Measurements from ENCODE around the gene IL1R1. TPM values are rescaled to one million over a fixed set of nuclear protein-coding genes. Genes with fewer than 3 reads are reported as not detected.
"Not testable (repeated sequence)": the region's sequence is repeated elsewhere in the genome, so short reads cannot be mapped to it uniquely, and the experiment has no call there.

The IL1R1 gene
- polyA plus RNA-seq, 1 donor from 2014 or later: not detected

DNA sequence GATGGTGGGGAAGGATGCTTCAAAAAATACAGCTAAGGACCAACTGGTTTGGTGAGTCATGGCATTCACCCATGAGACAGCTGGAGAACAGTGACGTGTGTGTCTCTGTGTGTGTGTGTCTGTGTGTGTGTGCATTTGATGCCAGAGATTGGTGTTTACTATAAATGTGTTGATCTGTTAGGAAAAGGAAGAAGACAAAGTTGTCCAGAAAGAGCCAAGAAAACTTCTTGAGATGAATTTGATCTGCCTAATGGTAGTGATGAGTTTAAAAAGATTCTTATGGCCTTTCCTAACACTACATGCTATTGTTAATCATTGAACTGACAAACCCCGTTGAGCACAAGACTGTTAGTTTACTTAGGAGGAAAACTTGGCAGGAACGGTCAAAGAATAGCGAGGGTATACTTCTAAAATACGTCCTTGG is 36.4 kb upstream of the IL1R1 start:
- H4K20me1 ChIP-seq (ENCODE audit: insufficient read depth): no peaks in the 10 kb centered on the region
- H3K4me3 ChIP-seq (ENCODE audit: low read length): no peak overlapping the region
- no peaks in the 10 kb centered on the region for H3F3A ChIP-seq (ENCODE audit: insufficient read depth, low read length, poor library complexity, severe bottlenecking)
- H3K4me2 ChIP-seq (ENCODE audit: low read length): no peak overlapping the region
- no peaks in the 10 kb centered on the region for H3K9me2 ChIP-seq (ENCODE audit: insufficient read depth, low read length)
- H3K79me2 ChIP-seq (replicated peaks; ENCODE audit: insufficient read depth, low read length): no peaks in the 10 kb centered on the region
- H3K9me3 ChIP-seq (ENCODE audit: low read length): no peaks in the 10 kb centered on the region
- no peaks in the 10 kb centered on the region for H3K36me3 ChIP-seq (ENCODE audit: insufficient read depth, low read length)
- H3K27me3 ChIP-seq (ENCODE audit: insufficient read depth, low read depth, low read length): no peaks in the 10 kb centered on the region
- TF ChIP-seq EP300 (conservative IDR thresholded peaks at IDR 0.05; ENCODE audit: poor library complexity, severe bottlenecking) (no peak), SMC3 (conservative IDR thresholded peaks at IDR 0.05; ENCODE audit: poor library complexity) (no peak), EZH2 (IDR thresholded peaks at IDR 0.05; ENCODE audit: borderline replicate concordance, insufficient read depth, low read length, poor library complexity, severe bottlenecking) (no peak), POLR2AphosphoS5 (IDR thresholded peaks at IDR 0.05) (no peak), TAF1 (IDR thresholded peaks at IDR 0.05; ENCODE audit: low read depth) (no peak), RAD21 (conservative IDR thresholded peaks at IDR 0.05) (no peak), MXI1 (conservative IDR thresholded peaks at IDR 0.05; ENCODE audit: poor library complexity, severe bottlenecking) (no peak)
- TF ChIP-seq, protein P1, sequence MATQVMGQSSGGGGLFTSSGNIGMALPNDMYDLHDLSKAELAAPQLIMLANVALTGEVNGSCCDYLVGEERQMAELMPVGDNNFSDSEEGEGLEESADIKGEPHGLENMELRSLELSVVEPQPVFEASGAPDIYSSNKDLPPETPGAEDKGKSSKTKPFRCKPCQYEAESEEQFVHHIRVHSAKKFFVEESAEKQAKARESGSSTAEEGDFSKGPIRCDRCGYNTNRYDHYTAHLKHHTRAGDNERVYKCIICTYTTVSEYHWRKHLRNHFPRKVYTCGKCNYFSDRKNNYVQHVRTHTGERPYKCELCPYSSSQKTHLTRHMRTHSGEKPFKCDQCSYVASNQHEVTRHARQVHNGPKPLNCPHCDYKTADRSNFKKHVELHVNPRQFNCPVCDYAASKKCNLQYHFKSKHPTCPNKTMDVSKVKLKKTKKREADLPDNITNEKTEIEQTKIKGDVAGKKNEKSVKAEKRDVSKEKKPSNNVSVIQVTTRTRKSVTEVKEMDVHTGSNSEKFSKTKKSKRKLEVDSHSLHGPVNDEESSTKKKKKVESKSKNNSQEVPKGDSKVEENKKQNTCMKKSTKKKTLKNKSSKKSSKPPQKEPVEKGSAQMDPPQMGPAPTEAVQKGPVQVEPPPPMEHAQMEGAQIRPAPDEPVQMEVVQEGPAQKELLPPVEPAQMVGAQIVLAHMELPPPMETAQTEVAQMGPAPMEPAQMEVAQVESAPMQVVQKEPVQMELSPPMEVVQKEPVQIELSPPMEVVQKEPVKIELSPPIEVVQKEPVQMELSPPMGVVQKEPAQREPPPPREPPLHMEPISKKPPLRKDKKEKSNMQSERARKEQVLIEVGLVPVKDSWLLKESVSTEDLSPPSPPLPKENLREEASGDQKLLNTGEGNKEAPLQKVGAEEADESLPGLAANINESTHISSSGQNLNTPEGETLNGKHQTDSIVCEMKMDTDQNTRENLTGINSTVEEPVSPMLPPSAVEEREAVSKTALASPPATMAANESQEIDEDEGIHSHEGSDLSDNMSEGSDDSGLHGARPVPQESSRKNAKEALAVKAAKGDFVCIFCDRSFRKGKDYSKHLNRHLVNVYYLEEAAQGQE (IDR thresholded peaks at IDR 0.05; ENCODE audit: borderline replicate concordance): no peak
- TF ChIP-seq, protein P2, sequence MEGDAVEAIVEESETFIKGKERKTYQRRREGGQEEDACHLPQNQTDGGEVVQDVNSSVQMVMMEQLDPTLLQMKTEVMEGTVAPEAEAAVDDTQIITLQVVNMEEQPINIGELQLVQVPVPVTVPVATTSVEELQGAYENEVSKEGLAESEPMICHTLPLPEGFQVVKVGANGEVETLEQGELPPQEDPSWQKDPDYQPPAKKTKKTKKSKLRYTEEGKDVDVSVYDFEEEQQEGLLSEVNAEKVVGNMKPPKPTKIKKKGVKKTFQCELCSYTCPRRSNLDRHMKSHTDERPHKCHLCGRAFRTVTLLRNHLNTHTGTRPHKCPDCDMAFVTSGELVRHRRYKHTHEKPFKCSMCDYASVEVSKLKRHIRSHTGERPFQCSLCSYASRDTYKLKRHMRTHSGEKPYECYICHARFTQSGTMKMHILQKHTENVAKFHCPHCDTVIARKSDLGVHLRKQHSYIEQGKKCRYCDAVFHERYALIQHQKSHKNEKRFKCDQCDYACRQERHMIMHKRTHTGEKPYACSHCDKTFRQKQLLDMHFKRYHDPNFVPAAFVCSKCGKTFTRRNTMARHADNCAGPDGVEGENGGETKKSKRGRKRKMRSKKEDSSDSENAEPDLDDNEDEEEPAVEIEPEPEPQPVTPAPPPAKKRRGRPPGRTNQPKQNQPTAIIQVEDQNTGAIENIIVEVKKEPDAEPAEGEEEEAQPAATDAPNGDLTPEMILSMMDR (IDR thresholded peaks at IDR 0.05; ENCODE audit: poor library complexity, severe bottlenecking): no peak
- no peak overlapping the region for H3K9ac ChIP-seq (ENCODE audit: low read length)
- H3K27ac ChIP-seq (ENCODE audit: low read length): no peak overlapping the region
- H2AFZ ChIP-seq (ENCODE audit: low read depth, low read length): no peak overlapping the region

DNA sequence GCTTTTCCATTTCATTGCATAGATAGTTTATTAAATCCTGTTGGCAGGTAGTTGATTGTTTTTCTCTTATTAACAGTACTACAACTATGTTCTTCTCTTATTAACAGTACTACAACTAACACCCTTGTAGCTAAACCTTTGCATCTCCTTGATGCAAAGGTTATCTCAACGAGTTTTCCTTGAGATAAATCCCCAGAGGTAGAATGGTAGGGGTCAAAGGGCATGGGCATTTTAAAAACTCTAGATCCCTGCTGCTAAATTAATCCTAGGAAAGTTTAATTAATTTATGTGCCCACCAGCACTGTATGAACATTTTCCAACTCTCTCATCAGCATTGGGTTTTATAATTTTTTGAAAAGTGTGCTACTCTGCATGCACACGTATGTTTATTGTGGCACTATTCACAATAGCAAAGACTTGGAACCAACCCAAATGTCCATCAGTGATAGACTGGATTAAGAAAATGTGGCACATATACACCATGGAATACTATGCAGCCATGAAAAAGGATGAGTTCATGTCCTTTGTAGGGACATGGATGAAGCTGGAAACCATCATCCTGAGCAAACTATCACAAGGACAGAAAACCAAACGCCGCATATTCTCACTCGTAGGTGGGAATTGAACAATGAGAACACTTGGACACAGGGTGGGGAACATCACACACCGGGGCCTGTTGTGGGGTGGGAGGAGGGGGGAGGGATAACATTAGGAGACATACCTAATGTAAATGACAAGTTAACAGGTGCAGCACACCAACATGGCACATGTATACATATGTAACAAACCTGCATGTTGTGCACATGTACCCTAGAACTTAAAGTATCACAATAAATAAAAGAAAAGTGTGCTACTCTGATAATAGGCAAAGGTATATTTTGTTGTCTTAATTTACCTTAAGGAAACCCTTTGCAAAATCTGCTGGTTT is 35.5 kb upstream of the IL1R1 start:
- H3K4me2 ChIP-seq (ENCODE audit: low read length); H4K20me1 ChIP-seq (ENCODE audit: insufficient read depth); H3K9me2 ChIP-seq (ENCODE audit: insufficient read depth, low read length); H3K79me2 ChIP-seq (replicated peaks; ENCODE audit: insufficient read depth, low read length); H3F3A ChIP-seq (ENCODE audit: insufficient read depth, low read length, poor library complexity, severe bottlenecking); H3K9me3 ChIP-seq (ENCODE audit: low read length); H3K9ac ChIP-seq (ENCODE audit: low read length); H3K27me3 ChIP-seq (ENCODE audit: insufficient read depth, low read depth, low read length); H3K36me3 ChIP-seq (ENCODE audit: insufficient read depth, low read length); H3K27ac ChIP-seq (ENCODE audit: low read length); H3K4me3 ChIP-seq (ENCODE audit: low read length); H2AFZ ChIP-seq (ENCODE audit: low read depth, low read length): not testable (repeated sequence)
